IPS-NIHi7 (cell line): ENCODE measurements around the gene KLRC1.
"Not testable (repeated sequence)": the region's sequence is repeated elsewhere in the genome, so short reads cannot be mapped to it uniquely, and the experiment has no call there.

Source experiments
- DNase-seq: peaks from one replicate; pipeline ENCODE4 v3.0.0; 2012; ENCODE audit warnings: mixed read lengths; ENCODE audit errors: extremely low spot score

The KLRC1 gene

DNA sequence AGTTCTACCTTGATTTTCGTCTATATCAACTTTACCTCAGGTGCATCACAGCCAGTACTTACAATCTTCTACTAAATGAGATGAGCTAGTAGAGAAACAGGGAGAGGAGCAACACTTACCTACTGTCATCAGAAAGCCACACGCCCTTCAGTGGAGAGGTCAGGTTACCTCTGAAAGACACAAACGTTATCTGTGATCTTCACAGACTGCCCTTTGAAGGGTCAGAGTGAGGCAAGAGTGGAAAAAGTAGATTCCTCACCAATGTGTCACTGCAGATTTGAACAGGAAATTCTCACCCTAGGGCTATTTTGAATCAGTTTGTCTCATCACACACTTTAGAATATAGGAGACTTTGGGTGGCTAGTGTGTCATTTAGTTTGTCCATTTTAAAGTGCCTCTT, 31.0 kb downstream of the KLRC1 start:
- not testable (repeated sequence) for DNase-seq

DNA sequence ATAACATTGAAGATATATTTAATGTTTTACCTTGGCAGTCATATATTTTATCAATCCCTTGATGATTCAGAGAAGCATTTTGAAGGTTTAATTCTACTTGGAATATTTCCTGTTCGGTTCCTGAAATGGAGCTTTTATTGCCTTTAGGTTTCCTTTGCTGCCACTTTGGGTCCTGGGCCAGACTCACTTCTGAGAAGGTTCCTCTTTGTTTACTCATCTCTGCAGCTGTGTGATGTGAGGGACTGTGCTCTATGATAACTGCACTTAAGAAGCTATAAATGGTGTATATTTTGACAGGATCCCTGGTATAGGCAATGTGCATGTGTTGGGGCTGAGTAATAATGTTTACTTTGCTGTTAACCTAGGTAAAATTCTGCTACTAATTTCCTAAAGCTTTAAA, 32.8 kb downstream of the KLRC1 start, which contains the start of gene KLRC3:
Gene KLRC3 (minus strand): TSS at position 262 of the 400 bp plus-strand sequence. CDS start 45 bp downstream, at position 217.
- DNase-seq, result not testable (repeated sequence)

- no peak for DNase-seq
These were observed 43.8 kb downstream of the KLRC1 start, which contains the start of gene KLRC4 for GRCh38 chr12:10409392-10409791. KLRC4 (minus strand) TSS chr12:10409757; CDS start chr12:10409575, 182 bp downstream.

GRCh38 chr12:10408842-10409241, 44.3 kb downstream of the KLRC1 start:
- DNase-seq, result no peak

- no peak for DNase-seq
These were observed 46.5 kb downstream of the KLRC1 start for GRCh38 chr12:10406725-10407124.

DNA sequence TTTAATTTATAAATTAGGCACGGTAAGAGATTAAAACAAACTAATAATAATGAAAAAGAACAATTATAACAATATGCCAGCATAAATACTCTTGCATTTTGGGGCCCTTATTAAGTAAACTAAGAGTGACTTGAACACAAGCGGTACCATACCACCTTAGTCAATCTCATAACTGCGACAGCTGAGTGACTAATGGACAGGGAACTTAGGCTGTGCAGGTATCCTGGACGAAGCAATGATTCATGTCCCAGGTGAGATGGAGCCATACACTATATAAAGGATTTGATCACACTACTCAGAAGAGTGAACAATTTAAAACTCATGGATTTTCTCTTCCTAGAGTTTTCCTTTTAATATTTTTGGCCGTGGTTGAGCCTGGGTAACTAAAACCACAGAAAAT, 47.9 kb downstream of the KLRC1 start:
- DNase-seq, result no peak

GRCh38 chr12:10404798-10405197, 48.4 kb downstream of the KLRC1 start:
- no peak for DNase-seq

- no peak for DNase-seq
These were observed 52.3 kb downstream of the KLRC1 start for GRCh38 chr12:10400829-10401228.

GRCh38 chr12:10398168-10398567, 55.0 kb downstream of the KLRC1 start:
- no peak for DNase-seq

DNA sequence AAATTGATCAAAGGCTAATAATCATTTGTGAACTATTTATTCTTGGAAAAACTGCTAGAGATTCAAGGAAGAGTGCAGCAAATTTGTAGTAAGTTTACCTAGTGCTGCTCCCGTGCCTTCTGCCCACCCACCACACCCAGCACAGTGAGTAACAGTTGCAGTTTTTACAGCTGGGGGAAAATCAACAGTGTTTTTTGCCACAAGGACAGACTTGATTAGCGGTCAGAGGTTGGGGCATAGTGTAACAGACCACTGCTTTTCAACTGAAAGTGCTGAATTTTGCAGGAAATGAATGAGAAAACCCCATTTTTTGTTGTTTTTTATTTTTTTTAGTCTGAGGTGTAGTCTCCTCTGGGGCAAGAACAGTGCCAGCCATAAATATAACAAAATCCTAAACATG, 55.9 kb downstream of the KLRC1 start:
- DNase-seq, result no peak

GRCh38 chr12:10396176-10396575, 57.0 kb downstream of the KLRC1 start:
- DNase-seq, result not testable (repeated sequence)
